ENCODE measurements around the gene ZDHHC12. TPM values are rescaled to one million over a fixed set of nuclear protein-coding genes. Genes with fewer than 3 reads are reported as not detected.

Gene ZDHHC12
- total and polyA plus RNA-seq, 2 of the 8 experiments (the other 6 are each of a cell fraction or from before 2014, with no cell fraction given) = 35.0 to 93.8 TPM

DNA sequence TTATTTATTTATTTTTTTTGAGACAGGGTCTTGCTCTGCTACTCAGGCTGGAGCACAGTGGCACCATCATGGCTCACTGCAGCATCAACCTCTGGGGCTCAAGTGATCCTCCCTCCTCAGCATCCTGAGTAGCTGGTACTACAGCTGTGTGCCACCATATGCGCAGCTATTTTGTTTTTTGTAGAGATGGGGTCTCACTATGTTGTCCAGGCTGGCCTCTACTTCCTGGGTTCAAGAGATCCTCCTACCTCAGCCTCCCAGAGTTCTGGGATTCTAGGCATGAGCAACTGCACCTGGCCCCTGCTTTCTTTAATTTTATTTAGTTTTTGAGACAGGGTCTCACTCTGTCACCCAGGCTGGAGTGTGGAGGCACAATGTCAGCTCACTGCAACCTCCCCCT, 19.5 kb upstream of the ZDHHC12 start (continued):
- TF ChIP-seq, protein P1, sequence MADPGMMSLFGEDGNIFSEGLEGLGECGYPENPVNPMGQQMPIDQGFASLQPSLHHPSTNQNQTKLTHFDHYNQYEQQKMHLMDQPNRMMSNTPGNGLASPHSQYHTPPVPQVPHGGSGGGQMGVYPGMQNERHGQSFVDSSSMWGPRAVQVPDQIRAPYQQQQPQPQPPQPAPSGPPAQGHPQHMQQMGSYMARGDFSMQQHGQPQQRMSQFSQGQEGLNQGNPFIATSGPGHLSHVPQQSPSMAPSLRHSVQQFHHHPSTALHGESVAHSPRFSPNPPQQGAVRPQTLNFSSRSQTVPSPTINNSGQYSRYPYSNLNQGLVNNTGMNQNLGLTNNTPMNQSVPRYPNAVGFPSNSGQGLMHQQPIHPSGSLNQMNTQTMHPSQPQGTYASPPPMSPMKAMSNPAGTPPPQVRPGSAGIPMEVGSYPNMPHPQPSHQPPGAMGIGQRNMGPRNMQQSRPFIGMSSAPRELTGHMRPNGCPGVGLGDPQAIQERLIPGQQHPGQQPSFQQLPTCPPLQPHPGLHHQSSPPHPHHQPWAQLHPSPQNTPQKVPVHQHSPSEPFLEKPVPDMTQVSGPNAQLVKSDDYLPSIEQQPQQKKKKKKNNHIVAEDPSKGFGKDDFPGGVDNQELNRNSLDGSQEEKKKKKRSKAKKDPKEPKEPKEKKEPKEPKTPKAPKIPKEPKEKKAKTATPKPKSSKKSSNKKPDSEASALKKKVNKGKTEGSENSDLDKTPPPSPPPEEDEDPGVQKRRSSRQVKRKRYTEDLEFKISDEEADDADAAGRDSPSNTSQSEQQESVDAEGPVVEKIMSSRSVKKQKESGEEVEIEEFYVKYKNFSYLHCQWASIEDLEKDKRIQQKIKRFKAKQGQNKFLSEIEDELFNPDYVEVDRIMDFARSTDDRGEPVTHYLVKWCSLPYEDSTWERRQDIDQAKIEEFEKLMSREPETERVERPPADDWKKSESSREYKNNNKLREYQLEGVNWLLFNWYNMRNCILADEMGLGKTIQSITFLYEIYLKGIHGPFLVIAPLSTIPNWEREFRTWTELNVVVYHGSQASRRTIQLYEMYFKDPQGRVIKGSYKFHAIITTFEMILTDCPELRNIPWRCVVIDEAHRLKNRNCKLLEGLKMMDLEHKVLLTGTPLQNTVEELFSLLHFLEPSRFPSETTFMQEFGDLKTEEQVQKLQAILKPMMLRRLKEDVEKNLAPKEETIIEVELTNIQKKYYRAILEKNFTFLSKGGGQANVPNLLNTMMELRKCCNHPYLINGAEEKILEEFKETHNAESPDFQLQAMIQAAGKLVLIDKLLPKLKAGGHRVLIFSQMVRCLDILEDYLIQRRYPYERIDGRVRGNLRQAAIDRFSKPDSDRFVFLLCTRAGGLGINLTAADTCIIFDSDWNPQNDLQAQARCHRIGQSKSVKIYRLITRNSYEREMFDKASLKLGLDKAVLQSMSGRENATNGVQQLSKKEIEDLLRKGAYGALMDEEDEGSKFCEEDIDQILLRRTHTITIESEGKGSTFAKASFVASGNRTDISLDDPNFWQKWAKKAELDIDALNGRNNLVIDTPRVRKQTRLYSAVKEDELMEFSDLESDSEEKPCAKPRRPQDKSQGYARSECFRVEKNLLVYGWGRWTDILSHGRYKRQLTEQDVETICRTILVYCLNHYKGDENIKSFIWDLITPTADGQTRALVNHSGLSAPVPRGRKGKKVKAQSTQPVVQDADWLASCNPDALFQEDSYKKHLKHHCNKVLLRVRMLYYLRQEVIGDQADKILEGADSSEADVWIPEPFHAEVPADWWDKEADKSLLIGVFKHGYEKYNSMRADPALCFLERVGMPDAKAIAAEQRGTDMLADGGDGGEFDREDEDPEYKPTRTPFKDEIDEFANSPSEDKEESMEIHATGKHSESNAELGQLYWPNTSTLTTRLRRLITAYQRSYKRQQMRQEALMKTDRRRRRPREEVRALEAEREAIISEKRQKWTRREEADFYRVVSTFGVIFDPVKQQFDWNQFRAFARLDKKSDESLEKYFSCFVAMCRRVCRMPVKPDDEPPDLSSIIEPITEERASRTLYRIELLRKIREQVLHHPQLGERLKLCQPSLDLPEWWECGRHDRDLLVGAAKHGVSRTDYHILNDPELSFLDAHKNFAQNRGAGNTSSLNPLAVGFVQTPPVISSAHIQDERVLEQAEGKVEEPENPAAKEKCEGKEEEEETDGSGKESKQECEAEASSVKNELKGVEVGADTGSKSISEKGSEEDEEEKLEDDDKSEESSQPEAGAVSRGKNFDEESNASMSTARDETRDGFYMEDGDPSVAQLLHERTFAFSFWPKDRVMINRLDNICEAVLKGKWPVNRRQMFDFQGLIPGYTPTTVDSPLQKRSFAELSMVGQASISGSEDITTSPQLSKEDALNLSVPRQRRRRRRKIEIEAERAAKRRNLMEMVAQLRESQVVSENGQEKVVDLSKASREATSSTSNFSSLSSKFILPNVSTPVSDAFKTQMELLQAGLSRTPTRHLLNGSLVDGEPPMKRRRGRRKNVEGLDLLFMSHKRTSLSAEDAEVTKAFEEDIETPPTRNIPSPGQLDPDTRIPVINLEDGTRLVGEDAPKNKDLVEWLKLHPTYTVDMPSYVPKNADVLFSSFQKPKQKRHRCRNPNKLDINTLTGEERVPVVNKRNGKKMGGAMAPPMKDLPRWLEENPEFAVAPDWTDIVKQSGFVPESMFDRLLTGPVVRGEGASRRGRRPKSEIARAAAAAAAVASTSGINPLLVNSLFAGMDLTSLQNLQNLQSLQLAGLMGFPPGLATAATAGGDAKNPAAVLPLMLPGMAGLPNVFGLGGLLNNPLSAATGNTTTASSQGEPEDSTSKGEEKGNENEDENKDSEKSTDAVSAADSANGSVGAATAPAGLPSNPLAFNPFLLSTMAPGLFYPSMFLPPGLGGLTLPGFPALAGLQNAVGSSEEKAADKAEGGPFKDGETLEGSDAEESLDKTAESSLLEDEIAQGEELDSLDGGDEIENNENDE (IDR thresholded peaks at IDR 0.05; ENCODE audit: insufficient replicate concordance, low read length) = no peak
- no peak for TF ChIP-seq FOSL1 (IDR thresholded peaks at IDR 0.05; ENCODE audit: insufficient read depth, low read depth, low read length)

Measured in H1 (cell line).